ENCODE data around the gene TRPM4.
A peak's percentile ranks its signal among the peaks of the same experiment; 100 is the strongest.
"Not testable (repeated sequence)": the region's sequence is repeated elsewhere in the genome, so short reads cannot be mapped to it uniquely, and the experiment has no call there.

The TRPM4 gene

DNA sequence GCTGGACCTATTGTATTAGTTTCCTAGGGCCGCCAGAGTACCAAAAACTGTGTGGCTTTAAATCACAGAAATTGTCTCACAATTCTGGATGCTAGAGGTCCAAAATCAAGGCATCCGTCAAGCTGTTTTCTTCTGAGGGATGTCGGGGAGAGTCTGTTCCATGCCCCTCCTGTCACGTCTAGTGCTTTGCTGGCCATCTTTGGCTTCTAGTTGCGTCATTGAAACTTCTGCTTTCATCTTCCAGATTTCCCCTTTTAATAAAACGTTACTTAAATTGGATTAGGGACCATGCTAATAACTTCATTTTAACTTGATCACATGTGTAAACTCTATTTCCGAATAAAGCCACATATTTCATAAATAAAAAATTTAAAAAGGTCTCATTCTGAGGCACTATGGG lies 47.5 kb downstream of the TRPM4 start:
- ChIA-PET POLR2A (interaction anchor here (0.6 kb wide), 1 partner anchor 189 kb away, joined by 6 read pairs; no protein-coding TSS in a partner anchor), CTCF (interaction anchor here (0.6 to 10.1 kb wide), 6 partner anchors 21 to 127 kb away, joined by 3 to 105 read pairs (median 4); no protein-coding TSS in a partner anchor)
- Histone ChIP-seq H3K4me3 (ENCODE audit: low read depth, low read length) (no peak overlapping the region), H3K4me1 (ENCODE audit: control insufficient read depth, insufficient read depth, low read length) (no peaks in the 10 kb centered on the region; the same call in 1 of the 2 replicates), H3K9me3 (ENCODE audit: control insufficient read depth, insufficient read depth, low read depth, low read length) (no peaks in the 10 kb centered on the region), H3K36me3 (ENCODE audit: control insufficient read depth in 2 of 2, insufficient read depth in 1 of 2, low read length in 2 of 2) (peaks cover 6 to 23% of the 10 kb centered on the region in 2 experiments; a peak in 2 of 3 replicates), H3K27ac (ENCODE audit: extremely low read depth, low read depth, low read length) (no peak overlapping the region)
- TF ChIP-seq, protein P1, sequence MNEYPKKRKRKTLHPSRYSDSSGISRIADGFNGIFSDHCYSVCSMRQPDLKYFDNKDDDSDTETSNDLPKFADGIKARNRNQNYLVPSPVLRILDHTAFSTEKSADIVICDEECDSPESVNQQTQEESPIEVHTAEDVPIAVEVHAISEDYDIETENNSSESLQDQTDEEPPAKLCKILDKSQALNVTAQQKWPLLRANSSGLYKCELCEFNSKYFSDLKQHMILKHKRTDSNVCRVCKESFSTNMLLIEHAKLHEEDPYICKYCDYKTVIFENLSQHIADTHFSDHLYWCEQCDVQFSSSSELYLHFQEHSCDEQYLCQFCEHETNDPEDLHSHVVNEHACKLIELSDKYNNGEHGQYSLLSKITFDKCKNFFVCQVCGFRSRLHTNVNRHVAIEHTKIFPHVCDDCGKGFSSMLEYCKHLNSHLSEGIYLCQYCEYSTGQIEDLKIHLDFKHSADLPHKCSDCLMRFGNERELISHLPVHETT (tag by site-specific recombination; IDR thresholded peaks at IDR 0.05), result no peak
- TF ChIP-seq ZNF416 (tag by site-specific recombination; IDR thresholded peaks at IDR 0.05) (no peak), KLF8 (tag by site-specific recombination; IDR thresholded peaks at IDR 0.05) (no peak), ZNF747 (tag by site-specific recombination; IDR thresholded peaks at IDR 0.05) (no peak), ZNF184 (tag by site-specific recombination; IDR thresholded peaks at IDR 0.05) (no peak), ZNF202 (tag by site-specific recombination; IDR thresholded peaks at IDR 0.05; ENCODE audit: borderline replicate concordance) (no peak), ZNF394 (tag by site-specific recombination; IDR thresholded peaks at IDR 0.05; ENCODE audit: borderline replicate concordance) (no peak), ZNF214 (tag by site-specific recombination; IDR thresholded peaks at IDR 0.05; ENCODE audit: borderline replicate concordance) (no peak), HOXD13 (CRISPR knock-in tag; IDR thresholded peaks at IDR 0.05; ENCODE audit: borderline replicate concordance) (no peak), ZBTB48 (tag by site-specific recombination; IDR thresholded peaks at IDR 0.05) (no peak), ZNF274 (IDR thresholded peaks at IDR 0.05; ENCODE audit: low read length) (no peak), ZNF274 (tag by site-specific recombination; IDR thresholded peaks at IDR 0.05; ENCODE audit: borderline replicate concordance) (no peak), ZNF157 (tag by site-specific recombination; IDR thresholded peaks at IDR 0.05) (no peak), ZNF132 (tag by site-specific recombination; IDR thresholded peaks at IDR 0.05; ENCODE audit: borderline replicate concordance) (no peak), ZNF558 (tag by site-specific recombination; IDR thresholded peaks at IDR 0.05) (no peak)
- TF ChIP-seq, protein P2, sequence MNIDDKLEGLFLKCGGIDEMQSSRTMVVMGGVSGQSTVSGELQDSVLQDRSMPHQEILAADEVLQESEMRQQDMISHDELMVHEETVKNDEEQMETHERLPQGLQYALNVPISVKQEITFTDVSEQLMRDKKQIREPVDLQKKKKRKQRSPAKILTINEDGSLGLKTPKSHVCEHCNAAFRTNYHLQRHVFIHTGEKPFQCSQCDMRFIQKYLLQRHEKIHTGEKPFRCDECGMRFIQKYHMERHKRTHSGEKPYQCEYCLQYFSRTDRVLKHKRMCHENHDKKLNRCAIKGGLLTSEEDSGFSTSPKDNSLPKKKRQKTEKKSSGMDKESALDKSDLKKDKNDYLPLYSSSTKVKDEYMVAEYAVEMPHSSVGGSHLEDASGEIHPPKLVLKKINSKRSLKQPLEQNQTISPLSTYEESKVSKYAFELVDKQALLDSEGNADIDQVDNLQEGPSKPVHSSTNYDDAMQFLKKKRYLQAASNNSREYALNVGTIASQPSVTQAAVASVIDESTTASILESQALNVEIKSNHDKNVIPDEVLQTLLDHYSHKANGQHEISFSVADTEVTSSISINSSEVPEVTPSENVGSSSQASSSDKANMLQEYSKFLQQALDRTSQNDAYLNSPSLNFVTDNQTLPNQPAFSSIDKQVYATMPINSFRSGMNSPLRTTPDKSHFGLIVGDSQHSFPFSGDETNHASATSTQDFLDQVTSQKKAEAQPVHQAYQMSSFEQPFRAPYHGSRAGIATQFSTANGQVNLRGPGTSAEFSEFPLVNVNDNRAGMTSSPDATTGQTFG (tag by site-specific recombination; IDR thresholded peaks at IDR 0.05; ENCODE audit: borderline replicate concordance), result no peak
- TF ChIP-seq, protein P3, sequence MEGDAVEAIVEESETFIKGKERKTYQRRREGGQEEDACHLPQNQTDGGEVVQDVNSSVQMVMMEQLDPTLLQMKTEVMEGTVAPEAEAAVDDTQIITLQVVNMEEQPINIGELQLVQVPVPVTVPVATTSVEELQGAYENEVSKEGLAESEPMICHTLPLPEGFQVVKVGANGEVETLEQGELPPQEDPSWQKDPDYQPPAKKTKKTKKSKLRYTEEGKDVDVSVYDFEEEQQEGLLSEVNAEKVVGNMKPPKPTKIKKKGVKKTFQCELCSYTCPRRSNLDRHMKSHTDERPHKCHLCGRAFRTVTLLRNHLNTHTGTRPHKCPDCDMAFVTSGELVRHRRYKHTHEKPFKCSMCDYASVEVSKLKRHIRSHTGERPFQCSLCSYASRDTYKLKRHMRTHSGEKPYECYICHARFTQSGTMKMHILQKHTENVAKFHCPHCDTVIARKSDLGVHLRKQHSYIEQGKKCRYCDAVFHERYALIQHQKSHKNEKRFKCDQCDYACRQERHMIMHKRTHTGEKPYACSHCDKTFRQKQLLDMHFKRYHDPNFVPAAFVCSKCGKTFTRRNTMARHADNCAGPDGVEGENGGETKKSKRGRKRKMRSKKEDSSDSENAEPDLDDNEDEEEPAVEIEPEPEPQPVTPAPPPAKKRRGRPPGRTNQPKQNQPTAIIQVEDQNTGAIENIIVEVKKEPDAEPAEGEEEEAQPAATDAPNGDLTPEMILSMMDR (tag by site-specific recombination; IDR thresholded peaks at IDR 0.05), result no peak
- TF ChIP-seq, protein P4, sequence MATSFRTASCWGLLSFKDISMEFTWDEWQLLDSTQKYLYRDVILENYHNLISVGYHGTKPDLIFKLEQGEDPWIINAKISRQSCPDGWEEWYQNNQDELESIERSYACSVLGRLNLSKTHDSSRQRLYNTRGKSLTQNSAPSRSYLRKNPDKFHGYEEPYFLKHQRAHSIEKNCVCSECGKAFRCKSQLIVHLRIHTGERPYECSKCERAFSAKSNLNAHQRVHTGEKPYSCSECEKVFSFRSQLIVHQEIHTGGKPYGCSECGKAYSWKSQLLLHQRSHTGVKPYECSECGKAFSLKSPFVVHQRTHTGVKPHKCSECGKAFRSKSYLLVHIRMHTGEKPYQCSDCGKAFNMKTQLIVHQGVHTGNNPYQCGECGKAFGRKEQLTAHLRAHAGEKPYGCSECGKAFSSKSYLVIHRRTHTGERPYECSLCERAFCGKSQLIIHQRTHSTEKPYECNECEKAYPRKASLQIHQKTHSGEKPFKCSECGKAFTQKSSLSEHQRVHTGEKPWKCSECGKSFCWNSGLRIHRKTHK (tag by site-specific recombination; IDR thresholded peaks at IDR 0.05), result no peak

DNA sequence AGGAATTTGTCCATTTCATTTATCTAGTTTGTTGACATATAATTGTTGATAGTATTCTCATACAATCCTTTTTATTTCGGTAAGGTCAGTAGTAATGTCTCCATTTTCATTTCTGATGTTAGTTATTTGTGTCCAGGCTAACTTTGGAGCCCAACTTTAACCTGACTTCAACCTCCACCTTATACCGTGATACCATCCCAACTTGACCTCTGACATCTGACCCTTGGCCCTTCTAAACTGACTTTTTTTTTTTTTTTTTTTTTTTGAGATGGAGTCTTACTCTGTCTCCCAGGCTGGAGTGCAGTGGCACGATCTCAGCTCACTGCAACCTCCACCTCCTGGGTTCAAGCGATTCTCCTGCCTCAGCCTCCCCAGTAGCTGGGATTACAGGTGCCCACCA lies 51.9 kb downstream of the TRPM4 start:
- H3K36me3 ChIP-seq (ENCODE audit: control insufficient read depth in 2 of 2, insufficient read depth in 1 of 2, low read length in 2 of 2); H3K9me3 ChIP-seq (ENCODE audit: control insufficient read depth, insufficient read depth, low read depth, low read length); POLR2A ChIA-PET; H3K27ac ChIP-seq (ENCODE audit: extremely low read depth, low read depth, low read length); H3K4me1 ChIP-seq (ENCODE audit: control insufficient read depth, insufficient read depth, low read length); H3K4me3 ChIP-seq (ENCODE audit: low read depth, low read length): not testable (repeated sequence)
- CTCF ChIA-PET, result interaction anchor here (0.7 to 10.4 kb wide), 6 partner anchors 13 to 136 kb away, joined by 3 to 113 read pairs (median 49); partner anchors contain the start of gene KCNA7
- TF ChIP-seq BCL11A (tag by site-specific recombination; IDR thresholded peaks at IDR 0.05; ENCODE audit: low read depth) (peak; percentile 55; the same call in 1 of the 2 replicates), BCL11B (tag by site-specific recombination; IDR thresholded peaks at IDR 0.05; ENCODE audit: low read depth) (peak; percentile 66; the same call in 1 of the 2 replicates)
- TF ChIP-seq, protein P5, sequence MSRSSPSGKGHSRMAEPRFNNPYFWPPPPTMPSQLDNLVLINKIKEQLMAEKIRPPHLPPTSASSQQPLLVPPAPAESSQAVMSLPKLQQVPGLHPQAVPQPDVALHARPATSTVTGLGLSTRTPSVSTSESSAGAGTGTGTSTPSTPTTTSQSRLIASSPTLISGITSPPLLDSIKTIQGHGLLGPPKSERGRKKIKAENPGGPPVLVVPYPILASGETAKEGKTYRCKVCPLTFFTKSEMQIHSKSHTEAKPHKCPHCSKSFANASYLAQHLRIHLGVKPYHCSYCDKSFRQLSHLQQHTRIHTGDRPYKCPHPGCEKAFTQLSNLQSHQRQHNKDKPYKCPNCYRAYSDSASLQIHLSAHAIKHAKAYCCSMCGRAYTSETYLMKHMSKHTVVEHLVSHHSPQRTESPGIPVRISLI (tag by site-specific recombination; IDR thresholded peaks at IDR 0.05), result 0 out of 2 replicates have a peak, but pooled peaks have one; percentile 18

Measured in HEK293 (cell line).